GM06990 (cell line): ENCODE data around the gene HDAC4.

Experiments
- DNase-seq: peaks from one replicate; pipeline ENCODE4 v3.0.0-alpha.2; 2011; ENCODE audit not compliant: insufficient read length; ENCODE audit errors: extremely low read depth
- H3K27me3 ChIP-seq: replicated peaks from 2 replicates; pipeline ENCODE4 v1.6.0; 2011; ENCODE audit warnings: low read length; ENCODE audit not compliant: control insufficient read depth, insufficient read depth
- H3K36me3 ChIP-seq: 2 replicates; pipeline ENCODE4 v1.5.1; 2011; ENCODE audit warnings: low read length; ENCODE audit not compliant: control insufficient read depth, insufficient read depth
- H3K4me3 ChIP-seq: replicated peaks from 2 replicates; pipeline ENCODE4 v1.5.1; 2011; ENCODE audit warnings: low read depth, mild to moderate bottlenecking, control low read depth, low read length
- TF ChIP-seq, protein P1 (sequence below): IDR thresholded peaks from 2 replicates; pipeline ENCODE4 v1.5.1; 2011; ENCODE audit warnings: low read length, control low read depth, mild to moderate bottlenecking, inconsistent platforms; ENCODE audit not compliant: insufficient read depth, poor library complexity, severe bottlenecking

The HDAC4 gene

DNA sequence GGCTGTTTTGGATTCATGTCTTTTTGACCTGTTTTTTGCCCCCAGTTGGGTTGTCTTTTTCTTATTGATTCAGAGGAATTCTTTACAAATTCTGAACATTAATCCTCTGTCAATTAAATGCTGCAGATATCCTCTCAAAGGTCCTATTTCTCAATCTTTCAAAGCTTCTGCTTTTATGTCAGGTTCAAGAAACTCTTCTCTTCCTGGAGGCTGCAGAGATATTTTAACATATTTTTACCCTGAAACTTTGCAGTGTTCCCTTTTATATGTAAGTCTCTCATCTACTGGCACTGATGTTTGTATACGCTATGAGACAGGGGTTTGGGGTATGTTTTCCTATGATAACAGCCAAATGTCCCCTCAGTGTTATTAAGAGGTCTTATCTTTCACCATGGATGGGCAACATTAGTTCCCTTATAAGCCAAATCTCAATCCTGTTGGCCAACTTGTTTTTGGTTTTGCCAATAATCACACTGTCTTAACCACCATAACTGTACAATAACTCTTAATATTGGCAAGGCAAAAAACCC is 159.3 kb downstream of the HDAC4 start:
- Histone ChIP-seq H3K4me3 (no peak overlapping the region), H3K27me3 (no peaks in the 10 kb centered on the region), H3K36me3 (no peaks in the 10 kb centered on the region)
- TF ChIP-seq, protein P1, sequence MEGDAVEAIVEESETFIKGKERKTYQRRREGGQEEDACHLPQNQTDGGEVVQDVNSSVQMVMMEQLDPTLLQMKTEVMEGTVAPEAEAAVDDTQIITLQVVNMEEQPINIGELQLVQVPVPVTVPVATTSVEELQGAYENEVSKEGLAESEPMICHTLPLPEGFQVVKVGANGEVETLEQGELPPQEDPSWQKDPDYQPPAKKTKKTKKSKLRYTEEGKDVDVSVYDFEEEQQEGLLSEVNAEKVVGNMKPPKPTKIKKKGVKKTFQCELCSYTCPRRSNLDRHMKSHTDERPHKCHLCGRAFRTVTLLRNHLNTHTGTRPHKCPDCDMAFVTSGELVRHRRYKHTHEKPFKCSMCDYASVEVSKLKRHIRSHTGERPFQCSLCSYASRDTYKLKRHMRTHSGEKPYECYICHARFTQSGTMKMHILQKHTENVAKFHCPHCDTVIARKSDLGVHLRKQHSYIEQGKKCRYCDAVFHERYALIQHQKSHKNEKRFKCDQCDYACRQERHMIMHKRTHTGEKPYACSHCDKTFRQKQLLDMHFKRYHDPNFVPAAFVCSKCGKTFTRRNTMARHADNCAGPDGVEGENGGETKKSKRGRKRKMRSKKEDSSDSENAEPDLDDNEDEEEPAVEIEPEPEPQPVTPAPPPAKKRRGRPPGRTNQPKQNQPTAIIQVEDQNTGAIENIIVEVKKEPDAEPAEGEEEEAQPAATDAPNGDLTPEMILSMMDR = no peak
- DNase-seq = no peak

DNA sequence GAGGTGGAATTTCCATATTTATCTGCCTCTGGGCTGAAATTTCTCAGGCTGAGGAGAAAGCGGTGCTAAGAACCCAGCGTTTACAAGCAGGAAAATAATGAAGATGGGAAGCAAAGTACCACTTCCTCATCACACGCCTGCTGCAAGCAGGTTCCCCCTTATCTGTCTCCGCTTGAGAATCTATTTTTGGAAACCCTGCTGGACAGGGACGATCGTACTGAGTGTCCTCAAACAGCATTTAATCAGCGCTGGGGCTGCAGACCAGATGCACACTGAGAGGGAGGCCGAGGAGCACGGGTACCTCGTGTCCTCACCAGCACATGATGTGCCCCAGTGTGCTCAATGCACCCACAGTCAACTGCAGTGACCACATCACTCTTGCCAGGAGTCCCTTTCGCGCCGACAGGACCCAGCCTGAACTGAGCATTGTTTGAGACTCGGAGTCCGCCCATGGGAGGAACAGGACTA is 160.4 kb downstream of the HDAC4 start:
- TF ChIP-seq, protein P1 = no peak
- no peak overlapping the region for H3K4me3 ChIP-seq
- H3K27me3 ChIP-seq = no peaks in the 10 kb centered on the region
- no peaks in the 10 kb centered on the region for H3K36me3 ChIP-seq
- no peak for DNase-seq

DNA sequence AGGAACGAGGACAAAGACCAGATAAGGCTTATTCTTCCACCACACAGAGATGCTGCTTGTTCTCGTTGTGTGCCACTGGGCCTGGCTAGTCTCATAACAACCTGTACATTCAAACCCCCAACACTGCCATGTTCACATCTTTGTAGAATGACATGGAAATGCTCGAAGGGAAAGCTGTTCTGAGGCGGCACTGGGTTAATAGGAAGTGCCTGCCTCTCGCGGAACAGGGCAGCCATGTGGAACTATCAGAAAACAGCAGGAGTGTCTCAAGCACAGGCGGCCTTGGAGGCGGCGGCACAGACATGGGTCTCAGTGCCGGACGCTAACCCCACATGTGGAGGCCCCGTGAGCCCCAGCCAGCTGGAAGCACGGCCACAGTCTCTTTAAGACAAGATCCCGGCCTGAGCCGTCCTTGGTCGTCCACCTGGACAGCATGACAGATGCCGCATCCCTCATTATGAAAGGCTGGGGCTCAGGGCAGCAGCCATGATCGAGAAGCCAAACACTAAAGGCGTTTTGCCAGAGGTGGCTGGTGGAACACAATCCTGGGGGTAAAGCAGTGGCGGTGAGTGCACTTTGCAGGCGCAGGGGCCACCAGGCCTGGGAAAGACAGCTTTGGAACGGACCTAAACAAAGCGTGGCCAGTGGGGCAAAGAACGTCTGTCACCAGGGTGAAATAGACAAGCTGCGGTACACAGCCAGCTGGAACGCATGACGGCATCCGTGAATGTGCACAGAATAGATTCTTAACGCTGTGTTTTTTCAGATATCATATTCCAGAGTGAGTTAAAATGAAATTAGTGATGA is 161.0 kb downstream of the HDAC4 start:
- Histone ChIP-seq H3K27me3 (no peaks in the 10 kb centered on the region), H3K4me3 (no peak overlapping the region), H3K36me3 (no peaks in the 10 kb centered on the region)
- no peak for DNase-seq
- TF ChIP-seq, protein P1 = no peak

DNA sequence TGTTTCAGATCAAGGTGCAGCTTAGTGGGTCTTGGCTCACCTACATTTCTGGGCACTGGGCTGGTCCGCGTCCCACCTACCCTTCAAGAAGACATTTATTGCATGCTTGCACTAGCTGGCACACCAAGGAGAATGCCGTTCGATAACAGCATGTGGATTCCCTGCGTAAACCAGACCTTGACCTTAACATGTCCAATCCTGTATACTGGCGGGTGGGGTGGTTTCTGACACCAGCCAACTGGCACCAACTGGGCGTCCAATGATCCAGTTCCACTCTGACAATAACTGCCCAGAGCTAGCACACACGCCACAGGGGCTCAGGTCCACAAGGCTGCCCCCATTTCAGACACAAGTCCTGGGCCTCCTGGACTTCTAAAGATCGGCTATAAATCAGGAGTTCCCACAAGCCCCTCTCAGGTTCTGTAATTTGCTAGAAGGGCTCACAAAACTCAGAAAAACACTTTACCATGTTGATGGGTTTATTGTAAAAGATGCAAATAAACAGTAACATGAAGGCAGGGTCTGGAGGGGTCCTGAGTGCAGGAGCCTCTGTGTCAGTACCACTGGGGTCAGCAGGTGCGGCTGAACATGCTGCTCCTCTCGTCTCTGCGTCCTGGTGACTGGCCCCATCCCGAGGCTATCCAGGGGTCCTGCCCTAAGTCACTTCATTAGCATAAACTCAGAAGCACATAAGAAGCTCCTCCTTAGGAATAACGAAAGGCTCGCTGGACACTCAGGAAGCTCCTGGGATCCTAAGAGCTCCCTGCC is 161.8 kb downstream of the HDAC4 start:
- H3K36me3 ChIP-seq = no peaks in the 10 kb centered on the region
- no peak for DNase-seq
- H3K27me3 ChIP-seq = no peaks in the 10 kb centered on the region
- TF ChIP-seq, protein P1 = no peak
- no peak overlapping the region for H3K4me3 ChIP-seq

DNA sequence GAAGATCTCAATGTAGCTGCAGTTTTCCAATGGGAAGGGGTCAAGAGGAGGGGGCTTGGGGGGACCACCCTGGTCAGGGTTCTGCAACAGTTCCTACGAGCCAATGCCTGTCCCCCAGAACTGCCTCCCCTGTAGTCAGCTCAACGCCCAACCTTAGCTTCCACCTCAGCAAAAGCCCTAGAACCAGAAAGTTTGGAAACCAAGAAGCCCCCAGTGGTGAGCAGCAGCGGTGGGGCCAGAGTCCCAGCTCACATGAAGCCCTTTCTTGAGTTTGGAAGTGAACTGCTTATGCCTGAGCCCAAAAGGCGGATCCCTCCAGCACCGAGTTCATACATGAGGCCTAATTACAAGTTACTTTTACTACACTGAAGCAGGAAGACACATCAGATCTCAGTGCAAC is 162.4 kb downstream of the HDAC4 start:
- H3K4me3 ChIP-seq = no peak overlapping the region
- no peaks in the 10 kb centered on the region for H3K36me3 ChIP-seq
- no peak for DNase-seq
- no peaks in the 10 kb centered on the region for H3K27me3 ChIP-seq
- TF ChIP-seq, protein P1 = no peak
